Heart right ventricle (tissue), 16 donors: ENCODE data around the gene STAB2. TPM values are rescaled to one million over a fixed set of nuclear protein-coding genes. Genes with fewer than 3 reads are reported as not detected.
"Not testable (repeated sequence)": the region's sequence is repeated elsewhere in the genome, so short reads cannot be mapped to it uniquely, and the experiment has no call there.

Experiments used
- ATAC-seq, 8 donors: fragments of 200-7000 bp; cut with Tn5 transposase; one replicate each; pipeline ENCODE4 v1.9.1; 2020; ENCODE audit warnings: mild to moderate bottlenecking in 8 of 8, moderate library complexity in 8 of 8, moderate number of reproducible peaks in 1 of 8
- DNase-seq, 2 donors: peaks; one replicate each; pipeline ENCODE4 v3.0.0-alpha.2; 2020
- H3K27ac ChIP-seq, 10 donors: fragments of 200-600 bp; sonication (generic) in 2 of 10; one replicate each; pipeline versions ENCODE4 v1.5.0 to v1.8.0; 2020 to 2022; ENCODE audit warnings: mild to moderate bottlenecking in 3 of 10
- H3K27me3 ChIP-seq, 7 donors: fragments of 200-600 bp; one replicate each; pipeline ENCODE4 v1.8.0; 2021 to 2022; ENCODE audit warnings: mild to moderate bottlenecking in 2 of 7
- H3K36me3 ChIP-seq, 9 donors: fragments of 200-600 bp; sonication (generic) in 1 of 9; one replicate each; pipeline versions ENCODE4 v1.5.0 to v1.8.0; 2020 to 2022; ENCODE audit warnings: mild to moderate bottlenecking in 2 of 9
- H3K4me1 ChIP-seq, 9 donors: fragments of 200-600 bp; sonication (generic) in 1 of 9; one replicate each; pipeline versions ENCODE4 v1.5.0 to v1.8.0; 2020 to 2022; ENCODE audit warnings: mild to moderate bottlenecking in 4 of 9
- H3K4me3 ChIP-seq, 10 donors: fragments of 200-600 bp; sonication (generic) in 2 of 10; one replicate each; pipeline versions ENCODE4 v1.5.0 to v1.8.0; 2020 to 2022; ENCODE audit warnings: mild to moderate bottlenecking in 7 of 10, moderate library complexity in 2 of 10
- H3K9me3 ChIP-seq, 11 donors: fragments of 200-600 bp in 10 of 11; sonication (generic) in 2 of 11; one replicate each; pipeline versions ENCODE4 v1.5.0 to v1.8.0; 2013 to 2022; ENCODE audit warnings: mild to moderate bottlenecking in 2 of 11, control low read depth in 1 of 11, moderate library complexity in 1 of 11
- WGBS, 2 donors: extraction: QIAGEN DNeasy Blood & Tissue Kit; methylation state at CpG; one replicate each; pipeline ENCODE4 v1.1.7; 2013; ENCODE audit warnings: inconsistent platforms in 1 of 2; 5-methylcytosine and 5-hydroxymethylcytosine counted together
- intact Hi-C, 10 donors: fragments of 100-400 bp; cut with DNase I; formaldehyde crosslinking; loops; one replicate each; pipeline versions ENCODE4 v1.11.1 to v1.14.2; 2022
- polyA plus RNA-seq, 2 donors: library from polyadenylated mRNA; stranded (reverse); fragments of 200-250 nt; gene quantifications; one replicate each; pipeline ENCODE4 v1.2.3, GENCODE V29; 2013
- total RNA-seq, 10 donors: library from RNA; stranded (reverse); fragmentation: NEBNext Ultra II Directional in 3 of 10; extraction: Animal tissue kit (Norgen Biotek cat#: 25700) in 3 of 10; gene quantifications; one replicate each; pipeline versions ENCODE4 v1.2.1 to v1.2.4, GENCODE V29; 2021 to 2023
- TF ChIP-seq, protein P1 (sequence below), 9 donors: fragments of 200-600 bp; sonication (generic) in 2 of 9; IDR thresholded peaks; one replicate each; pipeline versions ENCODE4 v1.5.0 to v1.8.0; 2021 to 2022; ENCODE audit warnings: antibody characterized with exemption in 9 of 9, mild to moderate bottlenecking in 5 of 9, moderate library complexity in 1 of 9
- donor health status: Arrhythmogenic right ventricular cardiomyopathy.
- donor health status: ischemic (EF 13 %, LVEDD 7.1; RV severe dilation, severe dysfunction).
- donor health status: healthy with polysubstance abuse.
- donor health status: DM: no; HTN: yes; CAD: no.
- donor health status: DM: no; HTN: no; CAD: no.
- donor health status: ischemic (EF 25% LVEDD 6.9; RV normal size, moderate dysfunction).
- donor health status: ischemic (EF 25% LVEDD 5.7; RV mildly dilated, moderate dysfunction).
- donor health status: healthy.
- donor health status: DM: yes; HTN: yes; CAD: no.
- donor health status: Ischemic cardiomyopathy.
- donor health status: ischemic (EF 35%, LVEDD 5.7; RV mildly dilated, moderate dysfunction).
- donor health status: nonischemic (EF 11% LVEDD 7.7; RV severe dilation, severe dysfunction).
- donor health status: DM: yes; HTN: yes; CAD: no.
- donor health status: PGD.
- donor health status: ischemic (EF 29% LVEDD 5.4; RV normal size, mild dysfunction).
- donor health status: nonischemic (EF 23%, LVEDD 6.1; RV moderate dilation, normal function).

Gene STAB2
- total and polyA plus RNA-seq, 12 donors, result 0.01 to 0.50 (median 0.17) TPM; not detected in 3

DNA sequence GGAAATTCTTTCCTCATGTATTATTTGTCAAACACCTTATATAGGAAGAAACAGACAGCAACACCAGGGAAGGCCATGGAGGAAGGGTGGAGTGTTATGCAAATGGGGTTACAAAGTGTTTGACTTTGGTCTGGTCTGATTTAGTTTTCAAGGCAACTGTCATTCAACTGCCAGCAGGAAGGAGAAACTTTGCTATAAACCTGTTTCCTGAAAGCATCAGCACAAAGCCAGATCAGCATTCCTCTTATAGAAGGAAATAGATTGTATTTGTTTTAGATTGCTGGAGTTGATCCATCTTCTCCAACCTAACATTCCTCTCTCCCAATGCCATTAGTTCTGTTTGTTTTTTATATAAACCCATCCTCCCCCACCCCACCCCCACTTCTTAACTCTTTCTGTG lies 65.7 kb downstream of the STAB2 start:
- no peaks in the 10 kb centered on the region for H3K36me3 ChIP-seq
- no peak overlapping the region for H3K4me3 ChIP-seq
- TF ChIP-seq, protein P1, sequence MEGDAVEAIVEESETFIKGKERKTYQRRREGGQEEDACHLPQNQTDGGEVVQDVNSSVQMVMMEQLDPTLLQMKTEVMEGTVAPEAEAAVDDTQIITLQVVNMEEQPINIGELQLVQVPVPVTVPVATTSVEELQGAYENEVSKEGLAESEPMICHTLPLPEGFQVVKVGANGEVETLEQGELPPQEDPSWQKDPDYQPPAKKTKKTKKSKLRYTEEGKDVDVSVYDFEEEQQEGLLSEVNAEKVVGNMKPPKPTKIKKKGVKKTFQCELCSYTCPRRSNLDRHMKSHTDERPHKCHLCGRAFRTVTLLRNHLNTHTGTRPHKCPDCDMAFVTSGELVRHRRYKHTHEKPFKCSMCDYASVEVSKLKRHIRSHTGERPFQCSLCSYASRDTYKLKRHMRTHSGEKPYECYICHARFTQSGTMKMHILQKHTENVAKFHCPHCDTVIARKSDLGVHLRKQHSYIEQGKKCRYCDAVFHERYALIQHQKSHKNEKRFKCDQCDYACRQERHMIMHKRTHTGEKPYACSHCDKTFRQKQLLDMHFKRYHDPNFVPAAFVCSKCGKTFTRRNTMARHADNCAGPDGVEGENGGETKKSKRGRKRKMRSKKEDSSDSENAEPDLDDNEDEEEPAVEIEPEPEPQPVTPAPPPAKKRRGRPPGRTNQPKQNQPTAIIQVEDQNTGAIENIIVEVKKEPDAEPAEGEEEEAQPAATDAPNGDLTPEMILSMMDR (IDR thresholded peaks at IDR 0.05), result no peak
- H3K4me1 ChIP-seq, result peaks cover 0 to 4% (median 0%) of the 10 kb centered on the region in 9 donors
- no peaks in the 10 kb centered on the region for H3K9me3 ChIP-seq
- ATAC-seq (no peak), DNase-seq (no peak)
- no peak overlapping the region for H3K27ac ChIP-seq
- intact Hi-C loops, result no loop called here
- peaks cover 0 to 10% (median 0%) of the 10 kb centered on the region in 7 donors for H3K27me3 ChIP-seq

DNA sequence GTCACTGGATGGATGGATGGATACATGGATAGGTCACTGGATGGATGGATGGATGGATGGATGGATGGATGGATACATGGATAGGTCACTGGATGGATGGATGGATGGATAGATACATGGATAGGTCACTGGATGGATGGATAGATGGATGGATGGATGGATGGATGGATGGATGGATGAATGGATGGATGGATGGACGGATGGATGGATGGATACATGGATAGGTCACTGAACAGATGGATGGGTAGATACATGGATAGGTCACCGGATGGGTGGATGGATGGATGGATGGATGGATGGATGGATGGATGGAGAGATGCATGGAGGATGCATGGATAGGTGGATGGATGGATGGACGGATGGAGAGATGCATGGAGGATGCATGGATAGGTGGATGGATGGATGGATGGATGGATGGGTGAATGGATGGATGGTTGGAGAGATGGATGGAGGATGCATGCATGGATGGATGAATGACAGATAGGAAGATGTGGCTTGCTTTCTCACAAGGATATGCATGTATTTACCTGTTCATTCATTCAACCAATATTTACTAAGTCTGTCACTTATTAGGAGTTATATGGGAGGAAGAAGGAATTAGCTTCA lies 66.6 kb downstream of the STAB2 start:
- 85 to 91% methylated on average over 3 of the region's 3 CpGs for WGBS, 2 donors
- H3K4me1 ChIP-seq, H3K36me3 ChIP-seq, ATAC-seq, H3K4me3 ChIP-seq, DNase-seq, H3K9me3 ChIP-seq, intact Hi-C loops, H3K27ac ChIP-seq: not testable (repeated sequence)
- peaks cover 0 to 16% (median 7%) of the 10 kb centered on the region in 7 donors for H3K27me3 ChIP-seq

GRCh38 chr12:103654816-103655215 lies 67.7 kb downstream of the STAB2 start:
- 88 to 91% methylated on average over 3 of the region's 3 CpGs for WGBS, 2 donors
- intact Hi-C loops, result no loop called here
- ATAC-seq, result no peak

GRCh38 chr12:103656291-103656690 lies 69.2 kb downstream of the STAB2 start:
- ATAC-seq (no peak), DNase-seq (no peak)
- no peak overlapping the region for H3K4me3 ChIP-seq
- TF ChIP-seq, protein P1 (IDR thresholded peaks at IDR 0.05), result no peak
- intact Hi-C loops, result no loop called here
- H3K9me3 ChIP-seq, result no peaks in the 10 kb centered on the region
- H3K36me3 ChIP-seq, result no peaks in the 10 kb centered on the region
- peaks cover 0 to 4% (median 0%) of the 10 kb centered on the region in 9 donors for H3K4me1 ChIP-seq
- peaks cover 0 to 18% (median 10%) of the 10 kb centered on the region in 7 donors for H3K27me3 ChIP-seq
- 88 to 97% methylated on average over 1 of the region's 1 CpG for WGBS, 2 donors
- no peak overlapping the region for H3K27ac ChIP-seq

More at GRCh38 chr12:103654816-103655215, 67.7 kb downstream of the STAB2 start:
- Histone ChIP-seq H3K4me1 (peaks cover 0 to 4% (median 0%) of the 10 kb centered on the region in 9 donors), H3K27me3 (peaks cover 0 to 18% (median 9%) of the 10 kb centered on the region in 7 donors), H3K9me3 (no peaks in the 10 kb centered on the region), H3K36me3 (no peaks in the 10 kb centered on the region), H3K27ac (no peak overlapping the region), H3K4me3 (no peak overlapping the region)
- TF ChIP-seq, protein P1 (IDR thresholded peaks at IDR 0.05), result no peak
- DNase-seq, result no peak

DNA sequence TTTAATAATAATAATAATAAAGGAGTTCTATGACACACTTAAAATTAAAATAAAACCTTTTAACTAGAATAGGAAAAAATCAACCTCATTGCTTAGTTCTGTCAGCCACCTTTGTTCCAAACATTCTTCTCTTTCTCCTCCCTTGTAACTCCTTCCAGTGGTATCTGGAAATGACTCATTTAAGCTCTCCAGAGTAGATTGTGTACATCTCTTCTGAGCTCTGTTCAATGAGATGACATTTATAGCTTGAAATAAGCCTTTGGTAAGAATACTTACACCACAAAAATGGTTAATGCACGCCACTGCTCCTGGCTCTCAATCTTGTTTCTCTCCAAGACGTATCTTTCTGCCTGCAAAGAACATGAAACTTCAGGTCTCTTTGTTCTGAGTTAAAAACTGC lies 70.3 kb downstream of the STAB2 start:
- no peaks in the 10 kb centered on the region for H3K9me3 ChIP-seq
- TF ChIP-seq, protein P1 (IDR thresholded peaks at IDR 0.05), result no peak
- 32 to 38% methylated on average over 2 of the region's 2 CpGs for WGBS, 2 donors
- DNase-seq (no peak), ATAC-seq (no peak)
- no peaks in the 10 kb centered on the region for H3K36me3 ChIP-seq
- intact Hi-C loops, result no loop called here
- no peak overlapping the region for H3K27ac ChIP-seq
- H3K4me3 ChIP-seq, result no peak overlapping the region
- H3K4me1 ChIP-seq, result peaks cover 0 to 4% (median 0%) of the 10 kb centered on the region in 9 donors
- H3K27me3 ChIP-seq, result peaks cover 0 to 18% (median 10%) of the 10 kb centered on the region in 7 donors
